ENCODE measurements around the gene FGD4.

FGD4 gene

DNA sequence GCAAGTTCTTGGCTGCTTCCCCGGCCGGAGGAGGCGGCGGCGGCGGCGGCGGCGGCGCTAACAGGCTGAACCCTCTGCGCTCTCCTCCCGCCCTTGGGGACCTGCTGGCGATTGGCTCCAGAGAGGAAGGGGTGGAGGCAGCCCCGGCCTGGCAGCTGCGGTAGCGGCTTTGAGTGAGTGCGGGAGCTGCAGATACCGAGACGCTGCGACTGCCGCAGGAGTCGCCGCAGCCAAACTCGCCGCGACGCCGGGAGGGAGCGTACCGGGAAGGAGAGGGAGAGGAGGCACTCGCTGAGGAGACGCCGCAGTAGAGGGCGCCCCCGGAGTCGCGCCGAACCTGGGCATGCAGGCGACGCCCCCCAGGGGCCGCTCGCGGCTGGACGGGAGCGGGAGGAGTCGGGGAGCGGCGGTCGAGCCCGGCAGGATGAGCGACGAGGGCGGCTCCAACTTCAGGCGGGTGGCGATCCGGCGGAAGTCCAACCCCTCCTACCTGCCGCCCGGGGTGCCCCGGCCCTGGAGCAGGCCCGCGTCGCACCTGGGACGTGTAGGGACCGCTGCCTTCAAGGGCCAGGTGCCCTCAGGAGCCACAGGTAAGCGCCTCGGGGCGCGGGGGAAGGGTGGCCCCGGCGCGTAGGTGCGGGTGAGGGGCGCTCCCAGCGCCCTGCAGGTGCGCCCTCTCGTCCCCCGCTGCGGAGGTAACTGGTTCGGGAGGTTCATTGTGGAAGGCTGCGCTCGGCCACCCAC lies at the start of gene FGD4:
TSS of gene FGD4 (plus strand) at position 189 of the 744 bp plus-strand sequence.
- DNase-seq (ENCODE audit: low read depth): peak; percentile 23

- DNase-seq (ENCODE audit: low read depth): no peak
Observed at GRCh38 chr12:32353540-32353939, 45.8 kb upstream of the FGD4 start.

DNA sequence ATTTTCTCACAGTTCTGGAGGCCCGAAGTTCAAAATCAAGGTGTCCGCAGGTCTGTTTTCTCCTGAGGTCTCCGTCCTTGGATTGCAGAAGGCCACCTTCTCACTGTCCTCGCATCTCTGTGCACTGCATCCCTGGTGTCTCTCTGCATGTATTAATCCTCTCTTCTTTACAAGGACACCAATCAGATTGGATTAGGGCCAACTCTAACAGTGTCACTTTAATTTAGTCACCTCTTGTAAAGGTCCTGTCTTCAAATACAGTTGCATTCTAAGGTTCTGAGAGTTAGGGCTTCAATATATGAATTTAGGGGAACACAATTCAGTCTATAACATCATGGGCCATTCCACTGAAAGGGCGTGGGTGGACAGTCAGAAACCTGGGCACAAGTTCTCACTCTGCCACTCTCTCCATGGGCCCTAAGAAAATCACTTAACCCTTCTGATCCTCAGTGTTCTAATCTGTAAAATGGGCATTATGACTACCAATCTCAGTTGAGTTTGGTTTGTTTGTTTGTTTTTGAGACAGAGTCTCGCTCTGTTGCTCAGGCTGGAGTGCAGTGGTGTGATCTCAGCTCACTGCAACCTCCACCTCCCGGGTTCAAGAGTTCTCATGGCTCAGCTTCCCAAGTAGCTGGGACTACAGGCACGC lies 41.6 kb upstream of the FGD4 start:
- DNase-seq (ENCODE audit: low read depth): no peak

DNA sequence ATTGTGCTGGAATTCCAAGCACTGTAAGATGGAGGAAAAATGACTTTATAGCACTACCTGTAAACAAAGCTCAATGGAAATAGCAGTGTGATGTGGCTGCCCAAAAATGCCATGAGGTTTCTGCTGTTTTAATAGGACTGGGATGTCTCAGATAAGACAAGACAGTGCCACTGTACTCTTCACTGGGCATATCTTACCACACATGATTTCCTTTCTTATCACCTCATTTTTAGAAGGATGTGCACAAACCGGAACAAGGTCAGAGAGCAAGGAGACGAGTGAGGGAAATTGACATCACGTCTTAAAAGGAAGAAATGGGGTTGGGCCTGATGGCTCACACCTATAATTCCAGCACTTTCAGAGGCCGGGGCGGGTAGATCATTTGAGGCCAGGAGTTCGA lies 38.4 kb upstream of the FGD4 start:
- DNase-seq (ENCODE audit: low read depth): no peak

- no peak for DNase-seq (ENCODE audit: low read depth)
Observed at GRCh38 chr12:32362892-32363291, 36.5 kb upstream of the FGD4 start.

GRCh38 chr12:32365473-32366064 lies 33.8 kb upstream of the FGD4 start:
- peak; percentile 36 for DNase-seq (ENCODE audit: low read depth)

- no peak for DNase-seq (ENCODE audit: low read depth)
Observed at GRCh38 chr12:32366714-32367113, 32.6 kb upstream of the FGD4 start.

DNA sequence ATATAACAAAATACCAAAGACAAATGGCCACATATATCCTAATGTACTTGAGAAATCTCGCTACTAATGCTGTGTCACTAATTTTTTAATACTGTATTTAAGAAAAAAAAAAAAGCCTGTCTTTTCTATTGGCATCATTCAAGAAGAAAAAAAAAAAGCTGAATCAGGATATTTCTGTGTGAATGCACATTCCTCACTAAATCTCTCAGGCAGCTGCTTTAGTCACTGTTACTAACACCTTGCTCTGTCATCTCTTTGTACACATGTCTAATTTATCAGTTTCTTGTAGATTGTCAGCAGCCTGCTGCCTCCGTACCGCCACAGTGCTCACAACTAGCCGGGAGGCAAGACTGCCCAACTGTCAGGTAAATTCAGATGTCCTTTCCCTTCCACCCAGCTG lies 32.0 kb upstream of the FGD4 start:
- DNase-seq (ENCODE audit: low read depth): no peak

DNA sequence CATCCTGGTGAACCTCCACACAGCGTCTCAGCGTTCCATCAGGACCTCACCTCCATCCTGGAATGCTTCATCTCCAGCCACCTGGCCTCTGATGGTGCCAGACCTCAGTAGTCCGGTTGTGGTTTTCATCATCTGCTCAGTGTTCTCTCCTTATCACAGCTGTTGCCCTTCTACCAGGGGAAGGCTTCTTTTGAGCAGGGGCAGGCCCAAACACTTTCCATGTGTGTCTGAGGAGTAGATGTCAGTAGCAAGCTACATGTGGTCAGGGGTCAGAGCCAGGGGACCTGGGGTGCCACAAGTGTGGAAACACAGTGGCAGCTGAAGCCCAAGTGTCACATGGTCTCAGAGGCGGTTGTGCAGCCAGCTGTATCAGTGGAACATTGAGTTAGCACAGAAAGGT lies 30.2 kb upstream of the FGD4 start:
- DNase-seq (ENCODE audit: low read depth): no peak

- no peak for DNase-seq (ENCODE audit: low read depth)
Observed at GRCh38 chr12:32377344-32378055, 21.9 kb upstream of the FGD4 start.

- no peak for DNase-seq (ENCODE audit: low read depth)
Observed at GRCh38 chr12:32379213-32379612, 20.1 kb upstream of the FGD4 start.

- DNase-seq (ENCODE audit: low read depth): no peak
Observed at GRCh38 chr12:32379667-32380066, 19.7 kb upstream of the FGD4 start.

GRCh38 chr12:32382226-32382625 lies 17.1 kb upstream of the FGD4 start:
- DNase-seq (ENCODE audit: low read depth): no peak

DNA sequence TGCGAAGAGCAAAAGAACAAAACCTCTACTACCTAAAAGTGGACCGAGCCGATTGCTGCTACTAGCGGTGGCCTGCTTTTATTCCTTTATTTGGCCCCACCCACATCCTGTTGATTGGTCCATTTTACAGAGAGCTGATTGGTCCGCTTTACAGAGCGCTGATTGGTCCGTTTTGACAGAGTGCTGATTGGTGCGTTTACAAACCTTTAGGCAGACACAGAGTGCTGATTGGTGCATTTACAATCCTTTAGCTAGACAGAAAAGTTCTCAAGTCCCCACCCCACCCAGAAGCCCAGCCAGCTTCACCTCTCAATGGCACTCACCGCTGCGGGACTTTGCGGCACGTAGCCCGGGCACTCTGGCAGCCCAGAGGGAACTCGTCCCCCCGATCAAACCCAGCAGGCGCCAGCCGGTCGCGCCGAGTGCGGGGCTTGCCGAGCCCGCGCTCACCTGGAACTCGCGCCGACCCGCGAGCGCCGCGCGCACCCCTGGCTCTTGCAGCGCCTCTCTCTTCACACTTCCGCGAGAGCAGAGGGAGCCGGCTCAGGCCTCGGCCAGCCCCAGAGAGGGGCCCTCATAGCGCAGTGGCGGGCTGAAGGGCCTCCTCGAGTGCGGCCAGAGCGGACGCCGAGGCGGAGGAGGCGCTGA lies 8.7 kb upstream of the FGD4 start:
- DNase-seq (ENCODE audit: low read depth): no peak

GRCh38 chr12:32395026-32395425 lies 4.3 kb upstream of the FGD4 start:
- no peak for DNase-seq (ENCODE audit: low read depth)

GRCh38 chr12:32397696-32398095 lies 1.7 kb upstream of the FGD4 start:
- DNase-seq (ENCODE audit: low read depth): no peak

- DNase-seq (ENCODE audit: low read depth): no peak
Observed at GRCh38 chr12:32398181-32398580, 1.2 kb upstream of the FGD4 start.

DNA sequence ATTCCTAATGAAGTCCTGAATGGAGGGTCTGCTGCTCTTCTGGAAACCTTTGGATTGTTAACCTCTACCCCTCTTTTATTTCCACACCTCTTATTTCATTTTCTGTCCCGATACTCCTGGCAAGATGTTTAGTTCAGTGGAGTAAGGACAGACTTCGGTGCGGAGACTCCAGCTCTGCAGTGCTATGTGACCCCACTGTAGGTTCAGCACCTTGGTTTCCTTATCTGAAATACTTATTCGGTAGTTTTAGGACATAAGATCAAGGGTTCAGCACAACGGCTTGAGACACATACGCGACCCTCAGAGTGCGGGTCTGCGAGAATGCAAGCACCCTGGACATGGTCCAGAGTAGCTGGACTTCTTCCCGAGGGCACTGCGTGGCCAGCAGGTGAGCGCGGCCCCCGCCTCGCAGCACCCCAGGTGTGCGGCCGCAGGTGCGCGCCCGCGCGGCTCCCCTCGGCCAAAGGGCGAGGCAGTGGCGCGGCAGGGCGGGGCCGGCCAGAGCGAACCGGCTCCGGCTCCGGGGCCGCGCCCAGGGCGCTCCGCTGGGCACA lies 465 bp upstream of the FGD4 start:
- no peak for DNase-seq (ENCODE audit: low read depth)

DNA sequence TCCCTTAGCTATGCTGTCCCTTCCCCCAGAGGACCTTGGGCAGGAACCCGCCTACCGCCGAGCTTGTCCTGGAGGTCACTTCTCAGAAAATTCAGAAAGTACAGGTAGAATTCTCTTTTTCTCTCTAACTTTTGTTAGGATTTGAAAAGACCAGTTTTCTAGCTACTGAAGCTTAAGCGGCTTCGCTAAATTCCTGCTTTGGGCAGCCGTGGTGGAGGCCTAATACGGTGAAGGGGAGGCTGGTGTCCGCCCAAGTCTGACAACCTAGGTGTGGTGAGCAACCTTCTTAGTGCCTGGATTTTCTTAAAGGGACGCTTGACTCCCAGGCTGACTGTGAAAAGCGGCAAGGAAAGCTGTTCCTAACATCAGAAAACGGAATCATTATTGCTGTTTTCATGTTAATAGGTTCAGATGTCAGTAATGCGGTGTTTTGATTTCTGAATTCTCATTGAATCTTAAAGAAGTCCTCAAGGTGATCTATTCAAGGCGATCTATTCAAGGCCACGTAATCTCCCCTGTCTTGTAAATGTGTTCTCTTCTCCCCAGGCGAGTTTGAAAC lies 835 bp downstream of the FGD4 start:
- no peak for DNase-seq (ENCODE audit: low read depth)

GRCh38 chr12:32400866-32401265 lies 1.5 kb downstream of the FGD4 start:
- DNase-seq (ENCODE audit: low read depth): no peak

DNA sequence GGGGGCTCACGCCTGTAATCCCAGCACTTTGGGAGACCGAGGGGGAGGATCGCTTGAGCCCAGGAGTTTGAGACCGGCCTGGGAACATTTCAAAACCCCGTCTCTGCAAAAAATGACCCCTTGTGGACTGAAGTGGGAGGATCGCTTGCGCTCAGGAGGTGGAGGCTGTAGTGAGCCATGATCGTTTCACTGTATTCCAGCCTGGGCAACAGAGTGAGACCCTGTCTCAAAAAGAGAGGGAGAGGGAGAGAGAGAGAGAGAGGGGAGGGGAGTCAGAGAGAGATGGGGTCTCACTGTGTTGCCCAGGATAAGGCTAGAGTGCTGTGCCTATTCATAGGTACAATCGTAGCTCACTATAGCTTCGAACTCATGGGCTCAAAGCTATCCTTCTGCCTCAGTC lies 2.8 kb downstream of the FGD4 start:
- DNase-seq (ENCODE audit: low read depth): no peak

DNA sequence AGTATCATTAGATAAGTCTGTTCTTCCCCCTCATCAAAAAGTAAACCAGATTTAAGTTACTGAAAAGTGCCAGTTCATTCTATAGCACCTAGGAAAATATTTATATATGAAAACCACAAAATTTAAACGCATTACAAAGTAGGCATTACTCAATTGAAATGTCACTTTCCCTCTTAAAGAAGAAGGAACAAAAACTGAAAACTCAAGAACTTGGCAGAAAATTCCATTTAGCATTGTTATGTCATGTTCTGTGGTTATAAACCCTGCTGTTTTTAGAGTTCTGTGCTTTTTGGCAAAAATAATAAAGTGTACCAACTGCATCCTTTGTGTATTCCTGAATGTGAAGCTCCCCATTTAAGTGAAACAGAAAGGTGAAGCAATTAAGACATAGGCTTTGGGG lies 3.6 kb downstream of the FGD4 start:
- DNase-seq (ENCODE audit: low read depth): no peak
